Pancreas (tissue), 10 donors: ENCODE results near the gene GNG8. TPM values are rescaled to one million over a fixed set of nuclear protein-coding genes. Genes with fewer than 3 reads are reported as not detected.

Experiments used
- ATAC-seq, 4 donors: fragments of 200-7000 bp; cut with Tn5 transposase; one replicate each; pipeline versions ENCODE4 v1.8.0 to v1.9.1; 2020; ENCODE audit warnings: mild to moderate bottlenecking in 4 of 4, moderate library complexity in 4 of 4
- DNase-seq, 6 donors: peaks; one replicate each; pipeline ENCODE4 v3.0.0-alpha.2; 2020
- FAIRE-seq: peaks from 2 replicates; lab custom pipeline; 2012; peaks lifted over from hg19 to GRCh38; lab: Jason Lieb, UNC
- H3K27ac ChIP-seq, 4 donors: fragments of 200-600 bp; sonication (generic); 1 replicate in 3 of 4; 2 replicates in 1 of 4; pipeline versions ENCODE4 v1.5.0 to v1.8.0; 2020
- H3K27me3 ChIP-seq, 4 donors: fragments of 200-600 bp; one replicate each; pipeline ENCODE4 v1.8.0; 2021
- H3K36me3 ChIP-seq, 3 donors: fragments of 200-600 bp; sonication (generic) in 1 of 3; one replicate each; pipeline versions ENCODE4 v1.5.0 to v1.8.0; 2020 to 2021
- H3K4me1 ChIP-seq, 3 donors: fragments of 200-600 bp; one replicate each; pipeline ENCODE4 v1.8.0; 2021
- H3K4me3 ChIP-seq, 4 donors: fragments of 200-600 bp; sonication (generic) in 2 of 4; one replicate each; pipeline versions ENCODE4 v1.5.0 to v1.8.0; 2020 to 2021
- H3K9me3 ChIP-seq, 4 donors: fragments of 200-600 bp; one replicate each; pipeline ENCODE4 v1.8.0; 2021
- WGBS, 2 donors: extraction: QIAGEN DNeasy Blood & Tissue Kit; methylation state at CpG; one replicate each; pipeline ENCODE4 v1.1.7; 2013; 5-methylcytosine and 5-hydroxymethylcytosine counted together
- intact Hi-C, 3 donors: fragments of 100-400 bp; cut with DNase I; formaldehyde crosslinking; loops; one replicate each; pipeline versions ENCODE4 v1.11.1 to v1.14.2; 2022
- polyA plus RNA-seq, 2 donors: library from polyadenylated mRNA; stranded (reverse); fragments of 200-250 nt; gene quantifications; one replicate each; pipeline ENCODE4 v1.2.3, GENCODE V29; 2013
- total RNA-seq, 6 donors: library from RNA; stranded (reverse); fragmentation: NEBNext Ultra II Directional in 4 of 6; extraction: Animal tissue kit (Norgen Biotek cat#: 25700) in 4 of 6; gene quantifications; one replicate each; pipeline versions ENCODE4 v1.2.1 to v1.2.4, GENCODE V29; 2021 to 2023
- TF ChIP-seq, protein P1 (sequence below), 4 donors: fragments of 200-600 bp; sonication (generic) in 3 of 4; IDR thresholded peaks; one replicate each; pipeline versions ENCODE4 v1.5.0 to v1.8.0; 2021; ENCODE audit warnings: antibody characterized with exemption in 4 of 4
- donor health status: healthy with polysubstance abuse.
- donor health status: DM: no; HTN: no; CAD: no; lungs with moderate emphysema.
- donor health status: DM: no; HTN: no; CAD: no.
- donor health status: control.
- donor health status: control.
- donor health status: Bipolar disorder and iron deficiency.
- donor health status: DM: yes; HTN: yes; CAD: no.
- donor health status: DM: no; HTN: no; CAD: no.
- donor health status: DM: no; HTN: no; CAD: no.
- donor health status: DM: yes; HTN: yes; CAD: no.

Gene GNG8
- total and polyA plus RNA-seq, 8 donors, result not detected

DNA sequence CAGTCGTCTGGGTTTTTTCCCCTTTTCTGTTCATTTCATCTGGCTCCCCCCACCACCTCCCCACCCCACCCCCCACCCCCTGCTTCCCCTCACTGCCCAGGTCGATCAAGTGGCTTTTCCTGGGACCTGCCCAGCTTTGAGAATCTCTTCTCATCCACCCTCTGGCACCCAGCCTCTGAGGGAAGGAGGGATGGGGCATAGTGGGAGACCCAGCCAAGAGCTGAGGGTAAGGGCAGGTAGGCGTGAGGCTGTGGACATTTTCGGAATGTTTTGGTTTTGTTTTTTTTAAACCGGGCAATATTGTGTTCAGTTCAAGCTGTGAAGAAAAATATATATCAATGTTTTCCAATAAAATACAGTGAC lies 25.6 kb downstream of the GNG8 start:
- H3K36me3 ChIP-seq, result peaks cover 0 to 45% (median 27%) of the 10 kb centered on the region in 3 donors
- TF ChIP-seq, protein P1, sequence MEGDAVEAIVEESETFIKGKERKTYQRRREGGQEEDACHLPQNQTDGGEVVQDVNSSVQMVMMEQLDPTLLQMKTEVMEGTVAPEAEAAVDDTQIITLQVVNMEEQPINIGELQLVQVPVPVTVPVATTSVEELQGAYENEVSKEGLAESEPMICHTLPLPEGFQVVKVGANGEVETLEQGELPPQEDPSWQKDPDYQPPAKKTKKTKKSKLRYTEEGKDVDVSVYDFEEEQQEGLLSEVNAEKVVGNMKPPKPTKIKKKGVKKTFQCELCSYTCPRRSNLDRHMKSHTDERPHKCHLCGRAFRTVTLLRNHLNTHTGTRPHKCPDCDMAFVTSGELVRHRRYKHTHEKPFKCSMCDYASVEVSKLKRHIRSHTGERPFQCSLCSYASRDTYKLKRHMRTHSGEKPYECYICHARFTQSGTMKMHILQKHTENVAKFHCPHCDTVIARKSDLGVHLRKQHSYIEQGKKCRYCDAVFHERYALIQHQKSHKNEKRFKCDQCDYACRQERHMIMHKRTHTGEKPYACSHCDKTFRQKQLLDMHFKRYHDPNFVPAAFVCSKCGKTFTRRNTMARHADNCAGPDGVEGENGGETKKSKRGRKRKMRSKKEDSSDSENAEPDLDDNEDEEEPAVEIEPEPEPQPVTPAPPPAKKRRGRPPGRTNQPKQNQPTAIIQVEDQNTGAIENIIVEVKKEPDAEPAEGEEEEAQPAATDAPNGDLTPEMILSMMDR (IDR thresholded peaks at IDR 0.05), result no peak
- H3K27ac ChIP-seq, result no peak overlapping the region
- DNase-seq, result peak in 1 of 6 donors; percentile 8
- no peak for ATAC-seq
- intact Hi-C loops, result loop anchor here in 2 of 3 donors (5.0 kb wide), 1 partner anchor 52 kb away; the partner anchor contains the start of gene DACT3 (in 2 of the 2)
- 61 to 67% methylated on average over 4 to 5 of the region's 5 CpGs for WGBS, 2 donors
- H3K9me3 ChIP-seq, result no peaks in the 10 kb centered on the region
- no peak for FAIRE-seq
- H3K27me3 ChIP-seq, result no peaks in the 10 kb centered on the region
- H3K4me3 ChIP-seq, result no peak overlapping the region
- H3K4me1 ChIP-seq, result no peaks in the 10 kb centered on the region

DNA sequence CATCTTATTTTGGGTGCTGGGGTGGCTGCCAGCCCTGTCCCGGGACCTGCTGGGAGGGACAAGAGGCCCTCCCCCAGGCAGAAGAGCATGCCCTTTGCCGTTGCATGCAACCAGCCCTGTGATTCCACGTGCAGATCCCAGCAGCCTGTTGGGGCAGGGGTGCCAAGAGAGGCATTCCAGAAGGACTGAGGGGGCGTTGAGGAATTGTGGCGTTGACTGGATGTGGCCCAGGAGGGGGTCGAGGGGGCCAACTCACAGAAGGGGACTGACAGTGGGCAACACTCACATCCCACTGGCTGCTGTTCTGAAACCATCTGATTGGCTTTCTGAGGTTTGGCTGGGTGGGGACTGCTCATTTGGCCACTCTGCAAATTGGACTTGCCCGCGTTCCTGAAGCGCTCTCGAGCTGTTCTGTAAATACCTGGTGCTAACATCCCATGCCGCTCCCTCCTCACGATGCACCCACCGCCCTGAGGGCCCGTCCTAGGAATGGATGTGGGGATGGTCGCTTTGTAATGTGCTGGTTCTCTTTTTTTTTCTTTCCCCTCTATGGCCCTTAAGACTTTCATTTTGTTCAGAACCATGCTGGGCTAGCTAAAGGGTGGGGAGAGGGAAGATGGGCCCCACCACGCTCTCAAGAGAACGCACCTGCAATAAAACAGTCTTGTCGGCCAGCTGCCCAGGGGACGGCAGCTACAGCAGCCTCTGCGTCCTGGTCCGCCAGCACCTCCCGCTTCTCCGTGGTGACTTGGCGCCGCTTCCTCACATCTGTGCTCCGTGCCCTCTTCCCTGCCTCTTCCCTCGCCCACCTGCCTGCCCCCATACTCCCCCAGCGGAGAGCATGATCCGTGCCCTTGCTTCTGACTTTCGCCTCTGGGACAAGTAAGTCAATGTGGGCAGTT lies 26.2 kb downstream of the GNG8 start:
- intact Hi-C loops, result loop anchor here in 2 of 3 donors (5.0 kb wide), 1 partner anchor 53 kb away; the partner anchor contains the start of gene DACT3 (in 2 of the 2)
- no peak overlapping the region for H3K27ac ChIP-seq
- peaks cover 0 to 46% (median 27%) of the 10 kb centered on the region in 3 donors for H3K36me3 ChIP-seq
- WGBS, 2 donors, result 87% methylated on average over 30 of the region's 30 CpGs
- ATAC-seq, result no peak
- no peak overlapping the region for H3K4me3 ChIP-seq
- no peaks in the 10 kb centered on the region for H3K27me3 ChIP-seq
- TF ChIP-seq, protein P1 (IDR thresholded peaks at IDR 0.05), result no peak
- no peak for FAIRE-seq
- H3K9me3 ChIP-seq, result no peaks in the 10 kb centered on the region
- H3K4me1 ChIP-seq, result no peaks in the 10 kb centered on the region
- peak in 1 of 6 donors; percentile 50 for DNase-seq

DNA sequence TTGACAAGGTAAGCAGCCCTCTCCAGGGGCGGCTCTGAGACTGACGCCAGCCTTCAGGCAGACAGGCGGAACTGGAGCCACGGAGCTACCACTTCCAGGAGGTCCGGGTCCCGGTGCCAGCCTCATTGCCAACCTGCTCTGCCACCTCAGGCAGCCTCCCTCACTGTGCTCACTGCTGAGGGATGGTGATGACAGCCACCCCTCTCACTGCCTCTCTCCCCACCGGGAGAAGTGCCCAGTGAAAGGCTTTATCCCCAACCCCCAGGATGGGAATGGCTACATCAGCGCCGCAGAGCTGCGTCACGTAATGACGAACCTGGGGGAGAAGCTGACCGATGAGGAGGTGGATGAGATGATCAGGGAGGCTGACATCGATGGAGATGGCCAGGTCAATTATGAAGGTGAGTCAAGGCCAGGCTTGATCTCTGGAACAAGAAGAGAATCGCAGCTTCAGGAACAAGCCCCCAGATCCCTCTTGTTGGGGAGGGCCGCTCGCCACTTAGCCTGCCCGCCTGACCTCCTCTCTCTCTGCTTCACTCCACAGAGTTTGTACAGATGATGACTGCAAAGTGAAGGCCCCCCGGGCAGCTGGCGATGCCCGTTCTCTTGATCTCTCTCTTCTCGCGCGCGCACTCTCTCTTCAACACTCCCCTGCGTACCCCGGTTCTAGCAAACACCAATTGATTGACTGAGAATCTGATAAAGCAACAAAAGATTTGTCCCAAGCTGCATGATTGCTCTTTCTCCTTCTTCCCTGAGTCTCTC lies 27.2 kb downstream of the GNG8 start:
- 91 to 93% methylated on average over 26 to 27 of the region's 27 CpGs for WGBS, 2 donors
- no peak overlapping the region for H3K4me3 ChIP-seq
- FAIRE-seq (no peak), DNase-seq (no peak), ATAC-seq (no peak)
- intact Hi-C loops, result no loop called here
- peaks cover 0 to 46% (median 27%) of the 10 kb centered on the region in 3 donors for H3K36me3 ChIP-seq
- H3K27ac ChIP-seq, result no peak overlapping the region
- H3K9me3 ChIP-seq, result no peaks in the 10 kb centered on the region
- TF ChIP-seq, protein P1 (IDR thresholded peaks at IDR 0.05), result no peak
- peaks cover 4 to 9% (median 5%) of the 10 kb centered on the region in 3 donors for H3K4me1 ChIP-seq
- no peaks in the 10 kb centered on the region for H3K27me3 ChIP-seq

DNA sequence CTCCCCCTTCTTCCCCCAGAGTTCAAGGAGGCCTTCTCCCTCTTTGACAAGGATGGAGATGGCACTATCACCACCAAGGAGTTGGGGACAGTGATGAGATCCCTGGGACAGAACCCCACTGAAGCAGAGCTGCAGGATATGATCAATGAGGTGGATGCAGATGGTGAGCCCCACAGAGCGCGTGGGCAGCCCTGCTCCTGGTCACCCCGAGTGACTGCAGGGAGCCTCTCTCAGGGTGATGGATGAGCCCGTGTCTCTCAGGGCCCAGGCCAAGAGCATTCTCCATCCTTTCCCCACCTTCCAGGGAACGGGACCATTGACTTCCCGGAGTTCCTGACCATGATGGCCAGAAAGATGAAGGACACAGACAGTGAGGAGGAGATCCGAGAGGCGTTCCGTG lies 27.8 kb downstream of the GNG8 start:
- no peak for DNase-seq
- TF ChIP-seq, protein P1 (IDR thresholded peaks at IDR 0.05), result no peak
- intact Hi-C loops, result no loop called here

More for the DNA sequence above, 27.8 kb downstream of the GNG8 start:
- no peak for ATAC-seq
- Histone ChIP-seq H3K27me3 (no peaks in the 10 kb centered on the region), H3K4me3 (no peak overlapping the region), H3K9me3 (no peaks in the 10 kb centered on the region), H3K36me3 (peaks cover 0 to 46% (median 27%) of the 10 kb centered on the region in 3 donors), H3K4me1 (peaks cover 7 to 14% (median 11%) of the 10 kb centered on the region in 3 donors), H3K27ac (no peak overlapping the region)
- no peak for FAIRE-seq
- WGBS, 2 donors, result 95 to 96% methylated on average over 7 to 9 of the region's 9 CpGs
